ENCODE data around the gene ARHGAP30.

ARHGAP30 gene

GRCh38 chr1:161048949-161049722, 20.6 kb downstream of the ARHGAP30 start:
- Histone ChIP-seq H4K20me1 (ENCODE audit: insufficient read depth, low read length, poor library complexity, severe bottlenecking) (no peaks in the 10 kb centered on the region), H3K79me2 (ENCODE audit: insufficient read depth, low read length) (peaks cover 9% of the 10 kb centered on the region), H3K9me2 (replicated peaks; ENCODE audit: low read depth, low read length) (no peaks in the 10 kb centered on the region), H3K36me3 (ENCODE audit: insufficient read depth, low read length) (peaks cover 50% of the 10 kb centered on the region; the same call in 1 of the 2 replicates), H3K4me1 (ENCODE audit: insufficient read depth, low read length, poor library complexity, severe bottlenecking) (peaks cover 12% of the 10 kb centered on the region), H3F3A (ENCODE audit: low read depth) (no peaks in the 10 kb centered on the region), H3K4me3 (ENCODE audit: low read length, poor library complexity, severe bottlenecking) (no peak overlapping the region), H2AFZ (ENCODE audit: low read length) (no peak overlapping the region), H3K9ac (ENCODE audit: low read depth, low read length, poor library complexity, severe bottlenecking) (no peak overlapping the region), H3K27me3 (ENCODE audit: insufficient read depth, low read length, poor library complexity, severe bottlenecking) (no peaks in the 10 kb centered on the region), H3K9me3 (ENCODE audit: insufficient read depth, low read depth, low read length) (no peaks in the 10 kb centered on the region), H3K4me2 (ENCODE audit: low read depth, low read length, poor library complexity, severe bottlenecking) (no peak overlapping the region)
- TF ChIP-seq, protein P1, sequence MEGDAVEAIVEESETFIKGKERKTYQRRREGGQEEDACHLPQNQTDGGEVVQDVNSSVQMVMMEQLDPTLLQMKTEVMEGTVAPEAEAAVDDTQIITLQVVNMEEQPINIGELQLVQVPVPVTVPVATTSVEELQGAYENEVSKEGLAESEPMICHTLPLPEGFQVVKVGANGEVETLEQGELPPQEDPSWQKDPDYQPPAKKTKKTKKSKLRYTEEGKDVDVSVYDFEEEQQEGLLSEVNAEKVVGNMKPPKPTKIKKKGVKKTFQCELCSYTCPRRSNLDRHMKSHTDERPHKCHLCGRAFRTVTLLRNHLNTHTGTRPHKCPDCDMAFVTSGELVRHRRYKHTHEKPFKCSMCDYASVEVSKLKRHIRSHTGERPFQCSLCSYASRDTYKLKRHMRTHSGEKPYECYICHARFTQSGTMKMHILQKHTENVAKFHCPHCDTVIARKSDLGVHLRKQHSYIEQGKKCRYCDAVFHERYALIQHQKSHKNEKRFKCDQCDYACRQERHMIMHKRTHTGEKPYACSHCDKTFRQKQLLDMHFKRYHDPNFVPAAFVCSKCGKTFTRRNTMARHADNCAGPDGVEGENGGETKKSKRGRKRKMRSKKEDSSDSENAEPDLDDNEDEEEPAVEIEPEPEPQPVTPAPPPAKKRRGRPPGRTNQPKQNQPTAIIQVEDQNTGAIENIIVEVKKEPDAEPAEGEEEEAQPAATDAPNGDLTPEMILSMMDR (conservative IDR thresholded peaks at IDR 0.05; ENCODE audit: low read length) = no peak
- no peak for TF ChIP-seq EZH2phosphoT487 (IDR thresholded peaks at IDR 0.05; ENCODE audit: borderline replicate concordance)

DNA sequence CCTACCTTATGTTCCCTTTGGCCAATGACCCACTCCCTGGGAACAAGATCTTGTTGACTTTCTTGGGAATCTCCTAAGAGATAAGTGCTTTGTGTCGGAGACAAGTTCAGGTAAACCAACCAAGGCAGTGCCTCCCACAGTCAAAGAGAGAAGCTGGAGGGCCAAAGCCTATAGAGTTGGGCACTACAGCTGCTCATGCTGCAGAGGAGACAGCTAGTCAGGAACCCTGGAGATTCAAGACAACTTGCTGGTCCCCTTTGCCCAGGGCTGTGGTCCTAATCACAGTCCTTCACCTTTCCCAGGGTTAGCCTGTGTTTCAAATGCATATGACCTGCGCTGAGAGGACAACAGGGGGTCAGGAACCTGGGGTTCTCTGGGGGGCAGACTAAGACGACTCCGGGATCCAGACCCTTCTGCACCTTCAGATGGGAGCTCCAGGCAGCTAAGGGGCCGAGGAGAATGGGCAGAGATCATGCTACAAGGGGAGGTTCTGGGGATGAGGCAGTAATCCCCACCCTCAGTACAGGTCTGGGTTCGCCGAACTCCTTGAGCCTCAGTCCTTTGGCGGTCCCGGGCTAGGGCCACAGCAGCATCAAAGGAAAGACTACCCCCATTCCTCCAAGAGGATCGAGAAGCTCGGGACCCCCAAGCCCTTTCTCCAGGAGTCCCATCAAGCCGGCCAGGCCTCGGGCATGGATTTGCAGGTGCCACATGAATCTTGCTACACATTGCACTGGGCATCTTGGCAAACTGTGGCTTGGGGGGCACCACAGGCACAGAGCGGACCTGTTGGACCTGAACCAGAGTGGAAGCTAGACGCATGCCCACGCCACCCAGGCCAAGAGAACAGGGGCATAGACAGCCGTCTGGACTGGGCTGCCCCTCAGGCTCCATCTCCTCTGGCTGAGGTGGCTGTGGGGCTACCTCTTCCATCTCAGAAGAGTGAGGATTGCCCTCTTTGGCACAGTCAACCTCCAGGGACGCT, 22.0 kb downstream of the ARHGAP30 start:
- Histone ChIP-seq H3K4me3 (ENCODE audit: low read length, poor library complexity, severe bottlenecking) (no peak overlapping the region), H3K9me2 (replicated peaks; ENCODE audit: low read depth, low read length) (no peaks in the 10 kb centered on the region), H3K9me3 (ENCODE audit: insufficient read depth, low read depth, low read length) (no peaks in the 10 kb centered on the region), H3K79me2 (ENCODE audit: insufficient read depth, low read length) (peaks cover 23% of the 10 kb centered on the region), H3K36me3 (ENCODE audit: insufficient read depth, low read length) (peaks cover 38% of the 10 kb centered on the region; the same call in 1 of the 2 replicates), H3K9ac (ENCODE audit: low read depth, low read length, poor library complexity, severe bottlenecking) (no peak overlapping the region), H3K27me3 (ENCODE audit: insufficient read depth, low read length, poor library complexity, severe bottlenecking) (no peaks in the 10 kb centered on the region), H3F3A (ENCODE audit: low read depth) (no peaks in the 10 kb centered on the region), H3K4me1 (ENCODE audit: insufficient read depth, low read length, poor library complexity, severe bottlenecking) (peaks cover 19% of the 10 kb centered on the region), H2AFZ (ENCODE audit: low read length) (no peak overlapping the region), H4K20me1 (ENCODE audit: insufficient read depth, low read length, poor library complexity, severe bottlenecking) (no peaks in the 10 kb centered on the region), H3K4me2 (ENCODE audit: low read depth, low read length, poor library complexity, severe bottlenecking) (no peak overlapping the region)
- TF ChIP-seq EZH2phosphoT487 (IDR thresholded peaks at IDR 0.05; ENCODE audit: borderline replicate concordance) = no peak
- TF ChIP-seq, protein P1 (conservative IDR thresholded peaks at IDR 0.05; ENCODE audit: low read length) = no peak

- TF ChIP-seq, protein P1 (conservative IDR thresholded peaks at IDR 0.05; ENCODE audit: low read length) = no peak
- TF ChIP-seq EZH2phosphoT487 (IDR thresholded peaks at IDR 0.05; ENCODE audit: borderline replicate concordance) = no peak
- Histone ChIP-seq H2AFZ (ENCODE audit: low read length) (no peak overlapping the region), H3K4me2 (ENCODE audit: low read depth, low read length, poor library complexity, severe bottlenecking) (peak overlapping the region; percentile 88), H3K27me3 (ENCODE audit: insufficient read depth, low read length, poor library complexity, severe bottlenecking) (no peaks in the 10 kb centered on the region), H3F3A (ENCODE audit: low read depth) (no peaks in the 10 kb centered on the region), H3K9me2 (replicated peaks; ENCODE audit: low read depth, low read length) (no peaks in the 10 kb centered on the region), H4K20me1 (ENCODE audit: insufficient read depth, low read length, poor library complexity, severe bottlenecking) (no peaks in the 10 kb centered on the region), H3K9me3 (ENCODE audit: insufficient read depth, low read depth, low read length) (no peaks in the 10 kb centered on the region), H3K9ac (ENCODE audit: low read depth, low read length, poor library complexity, severe bottlenecking) (peak overlapping the region; percentile 91), H3K4me3 (ENCODE audit: low read length, poor library complexity, severe bottlenecking) (peak overlapping the region; percentile 91), H3K79me2 (ENCODE audit: insufficient read depth, low read length) (peaks cover 34% of the 10 kb centered on the region), H3K4me1 (ENCODE audit: insufficient read depth, low read length, poor library complexity, severe bottlenecking) (peaks cover 22% of the 10 kb centered on the region), H3K36me3 (ENCODE audit: insufficient read depth, low read length) (peaks cover 38% of the 10 kb centered on the region; the same call in 1 of the 2 replicates)
Observed at GRCh38 chr1:161046605-161047228, 23.0 kb downstream of the ARHGAP30 start.

All from Loucy (cell line).